Frontal cortex (tissue), 4 donors: ENCODE data around the gene PDPR. TPM values are rescaled to one million over a fixed set of nuclear protein-coding genes. Genes with fewer than 3 reads are reported as not detected.
"Not testable (repeated sequence)": the region's sequence is repeated elsewhere in the genome, so short reads cannot be mapped to it uniquely, and the experiment has no call there.

Source experiments
- DNase-seq, 2 donors: peaks; one replicate each; pipeline ENCODE4 v3.0.0; 2012; ENCODE audit warnings: low spot score in 2 of 2
- FAIRE-seq: peaks from 2 replicates; lab custom pipeline; 2012; peaks lifted over from hg19 to GRCh38; lab: Jason Lieb, UNC
- small RNA-seq: library from RNA; depleted of rRNA; stranded (forward); fragments of <200 nt; gene quantifications from one replicate; pipeline ENCODE3, GENCODE V24; 2014
- total RNA-seq: library from RNA; depleted of rRNA; stranded (reverse); fragments of >200 nt; gene quantifications from one replicate; pipeline ENCODE4 v1.2.3, GENCODE V29; 2014
- donor health status: control.
- donor health status: control.
- donor health status: control.

PDPR gene
- total RNA-seq, 1 donor from 2014 or later, result 8.6 TPM

- not testable (repeated sequence) for DNase-seq, FAIRE-seq
Observed at GRCh38 chr16:70203508-70203907, 89.4 kb downstream of the PDPR start.

- FAIRE-seq, result not testable (repeated sequence)
Observed at GRCh38 chr16:70204010-70204409, 89.9 kb downstream of the PDPR start.

GRCh38 chr16:70204668-70205405 lies 90.7 kb downstream of the PDPR start:
- not testable (repeated sequence) for FAIRE-seq, DNase-seq

More at GRCh38 chr16:70204010-70204409, 89.9 kb downstream of the PDPR start:
- DNase-seq, result not testable (repeated sequence)

- not testable (repeated sequence) for FAIRE-seq, DNase-seq
Observed at GRCh38 chr16:70206382-70206781, 92.2 kb downstream of the PDPR start.

Small RNA genes lying within 50 kb of the gene (small RNA-seq; reads per million reads assigned to genes)
- gene AC009060.2, result not detected

Other genes with a start within 250 kb of the PDPR start
- gene CLEC18A, start 163.0 kb upstream of the PDPR start, total RNA-seq, result 0.82 TPM
- gene CLEC18C, start 59.5 kb downstream of the PDPR start, total RNA-seq, result 0.41 TPM
- gene EXOSC6, start 137.6 kb downstream of the PDPR start, total RNA-seq, result 118 TPM
- gene AARS1, start 175.2 kb downstream of the PDPR start, total RNA-seq, result 79.1 TPM
- 25.3 TPM for gene DDX19B, start 184.9 kb downstream of the PDPR start, total RNA-seq
- 33.4 TPM for gene DDX19A, start 232.6 kb downstream of the PDPR start, total RNA-seq